KMS-11 (cell line): ENCODE results near the gene PGLYRP4.

Source experiments
- H2AFZ ChIP-seq: fragments of 200-600 bp; sonication (generic); 2 replicates; pipeline ENCODE4 v1.6.1; 2016; ENCODE audit warnings: antibody characterized with exemption, mixed run types, low read depth
- H3K27ac ChIP-seq: fragments of 200-600 bp; sonication (generic); 2 replicates; pipeline ENCODE4 v1.6.1; 2016; ENCODE audit warnings: mild to moderate bottlenecking, mixed run types
- H3K27me3 ChIP-seq: fragments of 200-600 bp; sonication (generic); 2 replicates; pipeline ENCODE4 v1.6.1; 2017; ENCODE audit warnings: mild to moderate bottlenecking, low read depth, mixed run types, moderate library complexity; ENCODE audit not compliant: insufficient read depth
- H3K36me3 ChIP-seq: fragments of 200-600 bp; sonication (generic); 2 replicates; pipeline ENCODE4 v1.6.1; 2017; ENCODE audit warnings: mild to moderate bottlenecking, mixed run types; ENCODE audit not compliant: insufficient read depth
- H3K4me1 ChIP-seq: fragments of 200-600 bp; sonication (generic); 2 replicates; pipeline ENCODE4 v1.6.1; 2016; ENCODE audit warnings: mild to moderate bottlenecking, low read depth, mixed run types; ENCODE audit not compliant: poor library complexity, severe bottlenecking
- H3K4me2 ChIP-seq: fragments of 200-600 bp; sonication (generic); 2 replicates; pipeline ENCODE4 v1.7.0; 2016; ENCODE audit warnings: mild to moderate bottlenecking, mixed run types
- H3K4me3 ChIP-seq: fragments of 200-600 bp; sonication (generic); IDR thresholded peaks from 2 replicates; pipeline ENCODE4 v1.6.1; 2017; ENCODE audit warnings: low read depth, low read length, mixed read lengths; ENCODE audit not compliant: insufficient read depth
- H3K79me2 ChIP-seq: fragments of 200-600 bp; sonication (generic); 2 replicates; pipeline ENCODE4 v1.6.1; 2016; ENCODE audit warnings: low read depth, mixed run types; ENCODE audit not compliant: insufficient read depth
- H3K9ac ChIP-seq: fragments of 200-600 bp; sonication (generic); 2 replicates; pipeline ENCODE4 v1.6.1; 2016; ENCODE audit warnings: mild to moderate bottlenecking, mixed run types
- H4K20me1 ChIP-seq: fragments of 200-600 bp; sonication (generic); 2 replicates; pipeline ENCODE4 v1.6.1; 2016; ENCODE audit warnings: mild to moderate bottlenecking, mixed run types; ENCODE audit not compliant: insufficient read depth
- CTCF ChIP-seq: fragments of 200-600 bp; sonication (generic); conservative IDR thresholded peaks from 2 replicates; pipeline ENCODE4 v1.6.1; 2017; ENCODE audit warnings: low read depth, mild to moderate bottlenecking, antibody characterized with exemption, low read length, moderate library complexity, mixed read lengths

Gene PGLYRP4

GRCh38 chr1:153389401-153389800 lies 40.8 kb upstream of the PGLYRP4 start:
- H3K4me2 ChIP-seq = no peak overlapping the region
- no peaks in the 10 kb centered on the region for H3K79me2 ChIP-seq
- H3K36me3 ChIP-seq = no peaks in the 10 kb centered on the region
- H2AFZ ChIP-seq = no peak overlapping the region
- no peaks in the 10 kb centered on the region for H4K20me1 ChIP-seq
- H3K27me3 ChIP-seq = no peaks in the 10 kb centered on the region; the same call in 1 of the 2 replicates
- no peak overlapping the region for H3K9ac ChIP-seq
- H3K4me1 ChIP-seq = no peaks in the 10 kb centered on the region
- no peak overlapping the region for H3K27ac ChIP-seq
- no peak overlapping the region for H3K4me3 ChIP-seq
- TF ChIP-seq CTCF = no peak

DNA sequence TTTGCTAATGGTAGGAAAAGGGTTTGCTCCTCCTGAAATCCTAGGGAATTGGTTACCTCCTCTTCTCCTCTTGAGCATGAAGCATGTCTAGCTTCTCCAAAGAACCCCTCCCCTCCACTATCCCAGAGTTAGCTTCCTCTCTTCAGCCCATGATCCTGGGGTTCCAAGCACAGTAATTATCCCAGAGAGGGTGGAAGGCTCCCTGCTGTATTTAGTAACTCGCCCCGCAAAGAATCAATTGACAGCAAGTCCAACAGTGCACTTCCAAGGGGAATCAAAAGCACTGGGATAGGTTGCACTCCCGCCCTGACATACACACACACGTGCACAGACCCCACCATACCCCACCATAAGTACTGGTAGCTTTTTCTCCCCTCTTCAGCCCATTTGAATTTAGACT lies 39.1 kb upstream of the PGLYRP4 start:
- no peaks in the 10 kb centered on the region for H4K20me1 ChIP-seq
- no peaks in the 10 kb centered on the region for H3K4me1 ChIP-seq
- H3K4me2 ChIP-seq = no peak overlapping the region
- no peak for TF ChIP-seq CTCF
- no peak overlapping the region for H3K9ac ChIP-seq
- H3K4me3 ChIP-seq = no peak overlapping the region
- H3K27me3 ChIP-seq = no peaks in the 10 kb centered on the region; the same call in 1 of the 2 replicates
- no peaks in the 10 kb centered on the region for H3K79me2 ChIP-seq
- no peaks in the 10 kb centered on the region for H3K36me3 ChIP-seq
- no peak overlapping the region for H3K27ac ChIP-seq
- no peak overlapping the region for H2AFZ ChIP-seq

GRCh38 chr1:153387001-153387400 lies 38.4 kb upstream of the PGLYRP4 start:
- no peaks in the 10 kb centered on the region for H4K20me1 ChIP-seq
- no peak overlapping the region for H2AFZ ChIP-seq
- H3K9ac ChIP-seq = no peak overlapping the region
- no peaks in the 10 kb centered on the region for H3K79me2 ChIP-seq
- H3K36me3 ChIP-seq = no peaks in the 10 kb centered on the region
- H3K27ac ChIP-seq = no peak overlapping the region
- H3K27me3 ChIP-seq = no peaks in the 10 kb centered on the region; the same call in 1 of the 2 replicates
- no peak for TF ChIP-seq CTCF
- H3K4me3 ChIP-seq = no peak overlapping the region
- no peaks in the 10 kb centered on the region for H3K4me1 ChIP-seq
- no peak overlapping the region for H3K4me2 ChIP-seq

DNA sequence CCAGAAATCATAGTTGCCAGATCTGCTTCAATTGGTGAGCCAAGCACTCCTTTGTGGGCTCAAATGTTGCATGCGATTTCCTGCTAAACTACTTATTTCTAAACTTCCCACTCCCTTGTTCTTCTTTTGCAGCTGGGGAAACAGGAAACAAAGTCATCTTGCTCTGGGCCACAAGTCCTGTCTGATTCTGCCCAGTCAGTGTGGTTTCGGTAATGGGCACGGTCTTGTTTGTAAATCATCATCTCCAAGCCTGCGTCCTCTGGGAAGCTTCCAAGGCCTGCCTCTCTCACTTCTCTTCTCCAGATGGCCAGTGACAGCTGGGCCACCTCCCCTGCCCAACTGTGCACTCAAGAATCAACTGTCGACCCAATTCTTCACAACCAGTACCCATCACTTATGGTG lies 37.9 kb upstream of the PGLYRP4 start:
- TF ChIP-seq CTCF = no peak
- no peak overlapping the region for H3K4me2 ChIP-seq
- no peaks in the 10 kb centered on the region for H3K27me3 ChIP-seq

More for the DNA sequence above, 37.9 kb upstream of the PGLYRP4 start:
- Histone ChIP-seq H3K27ac (no peak overlapping the region), H3K79me2 (no peaks in the 10 kb centered on the region), H3K9ac (no peak overlapping the region), H4K20me1 (no peaks in the 10 kb centered on the region), H3K4me1 (no peaks in the 10 kb centered on the region), H3K36me3 (no peaks in the 10 kb centered on the region), H2AFZ (no peak overlapping the region), H3K4me3 (no peak overlapping the region)
